H9 (cell line): ENCODE results near the gene EFNA5. TPM values are rescaled to one million over a fixed set of nuclear protein-coding genes. Genes with fewer than 3 reads are reported as not detected.

ENCODE experiments used
- DNase-seq: peaks from one replicate; pipeline ENCODE4 v3.0.0-alpha.2; 2017
- H2AFZ ChIP-seq: one replicate; pipeline ENCODE4 v1.6.1; 2013; ENCODE audit warnings: mild to moderate bottlenecking, low read length, control low read depth, moderate library complexity
- H2AK5ac ChIP-seq: 2 replicates; pipeline ENCODE4 v1.6.1; 2013; ENCODE audit warnings: low read length, control low read depth, mixed read lengths; ENCODE audit not compliant: insufficient read length
- H2BK120ac ChIP-seq: one replicate; pipeline ENCODE4 v1.6.1; 2013; ENCODE audit warnings: low read depth, mild to moderate bottlenecking, low read length, control low read depth, inconsistent platforms; ENCODE audit not compliant: poor library complexity, severe bottlenecking
- H2BK12ac ChIP-seq: 2 replicates; pipeline ENCODE4 v1.6.1; 2013; ENCODE audit warnings: low read length, control low read depth, mixed read lengths, low read depth; ENCODE audit not compliant: insufficient read length
- H2BK15ac ChIP-seq: 2 replicates; pipeline ENCODE4 v1.6.1; 2013; ENCODE audit warnings: low read depth, low read length, control low read depth
- H2BK20ac ChIP-seq: one replicate; pipeline ENCODE4 v1.6.1; 2013; ENCODE audit warnings: low read depth, mild to moderate bottlenecking, low read length, control low read depth, inconsistent platforms; ENCODE audit not compliant: poor library complexity, severe bottlenecking
- H2BK5ac ChIP-seq: 2 replicates; pipeline ENCODE4 v1.6.1; 2013; ENCODE audit warnings: low read length, control low read depth, mixed read lengths; ENCODE audit not compliant: insufficient read length
- H3K14ac ChIP-seq: 2 replicates; pipeline ENCODE4 v1.6.1; 2013; ENCODE audit warnings: low read length, control low read depth; ENCODE audit not compliant: insufficient read depth
- H3K18ac ChIP-seq: 2 replicates; pipeline ENCODE4 v1.6.1; 2013; ENCODE audit warnings: low read depth, mild to moderate bottlenecking, mixed read lengths, low read length, control low read depth; ENCODE audit not compliant: insufficient read length
- H3K23ac ChIP-seq: 2 replicates; pipeline ENCODE4 v1.6.1; 2013; ENCODE audit warnings: low read length, control low read depth, mixed read lengths, low read depth; ENCODE audit not compliant: insufficient read length
- H3K23me2 ChIP-seq: 2 replicates; pipeline ENCODE4 v1.6.1; 2013; ENCODE audit warnings: low read depth, mild to moderate bottlenecking, mixed read lengths, low read length, control low read depth; ENCODE audit not compliant: insufficient read length, poor library complexity, severe bottlenecking
- H3K27ac ChIP-seq: 2 replicates; pipeline ENCODE4 v1.5.1; 2013; ENCODE audit warnings: low read length, control low read depth, mixed read lengths, low read depth; ENCODE audit not compliant: insufficient read length
- H3K27me3 ChIP-seq: 2 replicates; pipeline ENCODE4 v1.6.1; 2013; ENCODE audit warnings: low read length, control low read depth, inconsistent platforms; ENCODE audit not compliant: insufficient read depth
- H3K4ac ChIP-seq: 2 replicates; pipeline ENCODE4 v1.6.1; 2013; ENCODE audit warnings: low read depth, mild to moderate bottlenecking, control low read depth, inconsistent platforms, low read length, moderate library complexity
- H3K4me1 ChIP-seq: 2 replicates; pipeline ENCODE4 v1.6.1; 2013; ENCODE audit warnings: low read length, control low read depth, inconsistent platforms; ENCODE audit not compliant: insufficient read depth
- H3K4me2 ChIP-seq: 2 replicates; pipeline ENCODE4 v1.6.1; 2013; ENCODE audit warnings: low read length, control low read depth, mixed read lengths; ENCODE audit not compliant: insufficient read length, insufficient read depth
- H3K56ac ChIP-seq: 2 replicates; pipeline ENCODE4 v1.6.1; 2013; ENCODE audit warnings: low read depth, mild to moderate bottlenecking, mixed read lengths, low read length, control low read depth; ENCODE audit not compliant: insufficient read length
- H3K79me1 ChIP-seq: 2 replicates; pipeline ENCODE4 v1.6.1; 2013; ENCODE audit warnings: low read depth, mild to moderate bottlenecking, moderate library complexity, low read length, control low read depth, inconsistent platforms; ENCODE audit not compliant: insufficient read depth, poor library complexity, severe bottlenecking
- H3K79me2 ChIP-seq: 2 replicates; pipeline ENCODE4 v1.6.1; 2013; ENCODE audit warnings: low read length, control low read depth, inconsistent platforms; ENCODE audit not compliant: insufficient read depth
- H3K9ac ChIP-seq: 2 replicates; pipeline ENCODE4 v1.6.1; 2013; ENCODE audit warnings: low read length, control low read depth, mixed read lengths; ENCODE audit not compliant: insufficient read length; ENCODE audit errors: extremely low read depth
- H3K9me3 ChIP-seq: one replicate; pipeline ENCODE4 v1.6.1; 2013; ENCODE audit warnings: low read depth, low read length, inconsistent platforms; ENCODE audit not compliant: control insufficient read depth
- H3T11ph ChIP-seq: one replicate; pipeline ENCODE4 v1.6.1; 2013; ENCODE audit warnings: mild to moderate bottlenecking, low read length, control low read depth, inconsistent platforms
- H4K20me1 ChIP-seq: one replicate; pipeline ENCODE4 v1.6.1; 2013; ENCODE audit not compliant: control insufficient read depth, insufficient read length, insufficient read depth
- H4K5ac ChIP-seq: 2 replicates; pipeline ENCODE4 v1.6.1; 2013; ENCODE audit warnings: low read depth, mild to moderate bottlenecking, mixed read lengths, low read length, control low read depth; ENCODE audit not compliant: insufficient read length
- H4K8ac ChIP-seq: replicated peaks from 2 replicates; pipeline ENCODE4 v1.6.1; 2013; ENCODE audit warnings: low read length, control low read depth, mixed read lengths, low read depth; ENCODE audit not compliant: insufficient read length
- H4K91ac ChIP-seq: 2 replicates; pipeline ENCODE4 v1.6.1; 2013; ENCODE audit warnings: low read depth, mild to moderate bottlenecking, moderate library complexity, mixed read lengths, low read length, control low read depth; ENCODE audit not compliant: insufficient read length
- H3K27ac Mint-ChIP-seq, 3 experiments: 2 replicates in 2 of 3; 3 replicates in 1 of 3; pipeline ENCODE4 v1.8.0; 2020 to 2021; ENCODE audit warnings: mixed read lengths in 3 of 3, mild to moderate bottlenecking in 1 of 3, moderate library complexity in 1 of 3
- H3K27me3 Mint-ChIP-seq: 2 replicates; pipeline ENCODE4 v1.8.0; 2021; ENCODE audit warnings: low read depth, mild to moderate bottlenecking, moderate library complexity, mixed read lengths
- H3K36me3 Mint-ChIP-seq, 3 experiments: 2 replicates in 2 of 3; 3 replicates in 1 of 3; pipeline ENCODE4 v1.8.0; 2020 to 2021; ENCODE audit warnings: low read depth in 3 of 3, mixed read lengths in 3 of 3; ENCODE audit not compliant: insufficient read depth in 1 of 3
- H3K4me1 Mint-ChIP-seq, 2 experiments: 2 replicates each; pipeline ENCODE4 v1.8.0; 2020; ENCODE audit warnings: mixed read lengths in 2 of 2
- H3K4me3 Mint-ChIP-seq, 2 experiments: 2 replicates in 1 of 2; 3 replicates in 1 of 2; pipeline ENCODE4 v1.8.0; 2020 to 2021; ENCODE audit warnings: mild to moderate bottlenecking in 2 of 2, mixed read lengths in 2 of 2, moderate library complexity in 1 of 2
- H3K9me3 Mint-ChIP-seq, 2 experiments: 2 replicates in 1 of 2; 3 replicates in 1 of 2; pipeline ENCODE4 v1.8.0; 2020; ENCODE audit warnings: mild to moderate bottlenecking in 2 of 2, mixed read lengths in 2 of 2, moderate library complexity in 1 of 2
- CTCF ChIP-seq: fragments of 200-600 bp; sonication (generic); conservative IDR thresholded peaks from 3 replicates; pipeline ENCODE4 v1.8.0; 2021; ENCODE audit warnings: antibody characterized with exemption, mild to moderate bottlenecking
- total RNA-seq: library from RNA; stranded (reverse); gene quantifications from 2 replicates; pipeline ENCODE4 v1.2.1, GENCODE V29; 2021

The EFNA5 gene
- total RNA-seq, 1 experiment from 2014 or later: 20.4 TPM

GRCh38 chr5:107526270-107526937 is 144.3 kb downstream of the EFNA5 start:
- H3K9me3 Mint-ChIP-seq: no peaks in the 10 kb centered on the region
- Histone ChIP-seq H3K23ac (no peak overlapping the region), H2BK12ac (no peak overlapping the region), H3K79me1 (no peaks in the 10 kb centered on the region), H3K4ac (no peak overlapping the region), H2AFZ (no peak overlapping the region), H3K18ac (no peak overlapping the region), H4K5ac (no peak overlapping the region), H2BK120ac (no peak overlapping the region), H2AK5ac (no peak overlapping the region), H2BK5ac (no peak overlapping the region), H3K27ac (no peak overlapping the region), H3K9me3 (no peaks in the 10 kb centered on the region), H3K56ac (no peak overlapping the region), H3K23me2 (no peaks in the 10 kb centered on the region), H3K27me3 (no peaks in the 10 kb centered on the region), H3K4me1 (peaks cover 14% of the 10 kb centered on the region; the same call in 1 of the 2 replicates), H3K9ac (no peak overlapping the region), H4K8ac (no peak overlapping the region), H3K4me2 (no peak overlapping the region), H2BK20ac (no peak overlapping the region), H3T11ph (no peak overlapping the region), H4K20me1 (no peaks in the 10 kb centered on the region), H2BK15ac (no peak overlapping the region), H3K14ac (no peak overlapping the region), H3K79me2 (no peaks in the 10 kb centered on the region), H4K91ac (no peak overlapping the region)
- no peaks in the 10 kb centered on the region for H3K27me3 Mint-ChIP-seq
- H3K27ac Mint-ChIP-seq: no peak overlapping the region
- peaks cover 72 to 73% of the 10 kb centered on the region in 2 experiments for H3K4me1 Mint-ChIP-seq
- no peaks in the 10 kb centered on the region; a peak in 1 of 7 replicates for H3K36me3 Mint-ChIP-seq
- no peak for DNase-seq
- TF ChIP-seq CTCF: no peak
- H3K4me3 Mint-ChIP-seq: no peak overlapping the region
